K562 (cell line): ENCODE results near the gene DOCK1. TPM values are rescaled to one million over a fixed set of nuclear protein-coding genes. Genes with fewer than 3 reads are reported as not detected.

Source experiments
- ATAC-seq: fragments of 200-7000 bp; cut with Tn5 transposase; 3 replicates; pipeline ENCODE4 v1.9.1; 2020; ENCODE audit warnings: moderate library complexity
- BruUV-seq: library from RNA; stranded (reverse); fragments of 400-500 nt; replicated peaks from 2 replicates; lab custom pipeline; 2021; lab: Mats Ljungman, UMichigan
- CTCF ChIA-PET: fragments of 300-600 bp; formaldehyde crosslinking; extraction: SDS; loops from one replicate; lab custom pipeline; 2021; ENCODE audit warnings: low intra/inter-chr PET ratio; lab: Yijun Ruan, JAX
- POLR2A ChIA-PET: fragments of 300-600, 350-650 bp; sonication (Branson Sonifier 250); formaldehyde crosslinking; extraction: SDS; loops from one replicate; lab custom pipeline; 2021; ENCODE audit warnings: antibody characterized with exemption, inconsistent platforms; lab: Yijun Ruan, JAX
- DNase-seq, 4 experiments: peaks; one replicate each; pipeline versions ENCODE4 v3.0.0 to v3.0.0-alpha.2; 2011 to 2018; ENCODE audit warnings: low spot score in 3 of 4, mixed read lengths in 3 of 4; ENCODE audit errors: extremely low read depth in 1 of 4
- FAIRE-seq: peaks from 2 replicates; lab custom pipeline; 2011; peaks lifted over from hg19 to GRCh38; lab: Jason Lieb, UNC
- H2AFZ ChIP-seq: 2 replicates; pipeline ENCODE4 v1.6.0; 2011; ENCODE audit warnings: low read depth, low read length, control low read depth, inconsistent platforms
- H3K27ac ChIP-seq: fragments of 200-600 bp; 3 replicates; pipeline ENCODE4 v1.8.0; 2011; ENCODE audit warnings: low read depth, mild to moderate bottlenecking, control low read depth, inconsistent platforms, low read length, moderate library complexity, mixed read lengths; ENCODE audit errors: extremely low read depth
- H3K27me3 ChIP-seq, 2 experiments: fragments of 300-600 bp in 1 of 2; 2 replicates in 1 of 2; 3 replicates in 1 of 2; pipeline versions ENCODE4 v1.6.0 to v1.8.0; 2011; ENCODE audit warnings: inconsistent platforms in 2 of 2, low read length in 2 of 2, mild to moderate bottlenecking in 1 of 2, mixed read lengths in 1 of 2, moderate library complexity in 1 of 2; ENCODE audit not compliant: control insufficient read depth in 2 of 2, insufficient read depth in 2 of 2
- H3K36me3 ChIP-seq: fragments of 300-600 bp; 3 replicates; pipeline ENCODE4 v1.8.0; 2011; ENCODE audit warnings: mild to moderate bottlenecking, low read length, inconsistent platforms; ENCODE audit not compliant: control insufficient read depth, insufficient read depth
- H3K4me1 ChIP-seq, 2 experiments: fragments of 200-600 bp in 1 of 2; replicated peaks in 1 of 2; 2 replicates in 1 of 2; 3 replicates in 1 of 2; pipeline versions ENCODE4 v1.5.1 to v1.8.0; 2011; ENCODE audit warnings: inconsistent platforms in 2 of 2, low read length in 2 of 2, mild to moderate bottlenecking in 1 of 2, mixed read lengths in 1 of 2, moderate library complexity in 1 of 2; ENCODE audit not compliant: control insufficient read depth in 2 of 2, insufficient read depth in 2 of 2
- H3K4me2 ChIP-seq: 2 replicates; pipeline ENCODE4 v1.6.1; 2011; ENCODE audit warnings: low read length, control low read depth, inconsistent platforms, mixed read lengths; ENCODE audit not compliant: insufficient read depth
- H3K4me3 ChIP-seq: fragments of 200-600 bp; sonication (generic), shearing (Covaris generic); 2 replicates; pipeline ENCODE4 v1.5.1; 2016; ENCODE audit warnings: control low read depth, inconsistent platforms
- H3K79me2 ChIP-seq: fragments of 200-600 bp; 3 replicates; pipeline ENCODE4 v1.8.0; 2011; ENCODE audit warnings: low read length, inconsistent platforms; ENCODE audit not compliant: control insufficient read depth, insufficient read depth
- H3K9ac ChIP-seq, 2 experiments: 2 replicates each; pipeline versions ENCODE4 v1.6.0 to v1.6.1; 2011; ENCODE audit warnings: low read depth in 2 of 2, low read length in 2 of 2, control low read depth in 1 of 2, inconsistent platforms in 1 of 2, mild to moderate bottlenecking in 1 of 2, mixed read lengths in 1 of 2; ENCODE audit not compliant: insufficient read depth in 1 of 2
- H3K9me1 ChIP-seq: one replicate; pipeline ENCODE4 v1.6.0; 2011; ENCODE audit warnings: inconsistent platforms, mild to moderate bottlenecking, low read length, moderate library complexity; ENCODE audit not compliant: control insufficient read depth, insufficient read depth
- H3K9me3 ChIP-seq: replicated peaks from 2 replicates; pipeline ENCODE4 v1.5.1; 2011; ENCODE audit warnings: low read depth, low read length, inconsistent platforms; ENCODE audit not compliant: control insufficient read depth, insufficient read depth
- H4K20me1 ChIP-seq: replicated peaks from 2 replicates; pipeline ENCODE4 v1.6.1; 2011; ENCODE audit warnings: low read length, inconsistent platforms, mixed read lengths; ENCODE audit not compliant: control insufficient read depth, insufficient read depth
- ADNP ChIP-seq: fragments of 200-800 bp; sonication (Bioruptor generic); IDR thresholded peaks from 2 replicates; pipeline ENCODE4 v1.6.1; 2016; ENCODE audit warnings: missing genetic modification characterization, missing compliant biosample characterization
- CEBPG ChIP-seq, 3 experiments: fragments of 200-800 bp in 1 of 3; sonication (Bioruptor generic) in 1 of 3; sonication (generic) in 1 of 3; formaldehyde crosslinking in 1 of 3; IDR thresholded peaks in 2 of 3; conservative IDR thresholded peaks in 1 of 3; 2 replicates each; pipeline versions ENCODE4 v1.6.1 to v1.8.0; 2016 to 2022; ENCODE audit warnings: missing compliant biosample characterization in 2 of 3, missing genetic modification characterization in 2 of 3, mild to moderate bottlenecking in 1 of 3, missing genetic modification reagents in 1 of 3
- DPF2 ChIP-seq: fragments of 450-650 bp; IDR thresholded peaks from 2 replicates; pipeline ENCODE4 v1.6.1; 2016
- ESRRB ChIP-seq: fragments of 250-450 bp; sonication (Bioruptor Pico); IDR thresholded peaks from 2 replicates; pipeline ENCODE4 v1.5.0; 2020; ENCODE audit warnings: mild to moderate bottlenecking, moderate library complexity, borderline replicate concordance
- FOSL1 ChIP-seq: fragments of 200-800 bp; sonication (Bioruptor generic); conservative IDR thresholded peaks from 2 replicates; pipeline ENCODE4 v1.6.1; 2016; ENCODE audit warnings: missing genetic modification characterization, missing compliant biosample characterization
- ILK ChIP-seq: fragments of 450-650 bp; IDR thresholded peaks from 2 replicates; pipeline ENCODE4 v1.6.1; 2016; ENCODE audit warnings: missing genetic modification characterization, low read depth, mild to moderate bottlenecking, missing compliant biosample characterization, moderate library complexity, borderline replicate concordance
- MAFF ChIP-seq: IDR thresholded peaks from 2 replicates; pipeline ENCODE4 v1.6.1; 2012; ENCODE audit warnings: low read length, improper control_type of control experiment
- MEF2D ChIP-seq: conservative IDR thresholded peaks from 2 replicates; pipeline ENCODE4 v1.6.1; 2016; ENCODE audit warnings: low read depth, missing genetic modification characterization, missing compliant biosample characterization
- PHTF2 ChIP-seq: fragments of 250-450 bp; sonication (Bioruptor Pico); IDR thresholded peaks from 2 replicates; pipeline ENCODE4 v1.5.0; 2021; ENCODE audit warnings: mild to moderate bottlenecking
- SNIP1 ChIP-seq: fragments of 450-650 bp; IDR thresholded peaks from 2 replicates; pipeline ENCODE4 v1.7.1; 2017; ENCODE audit warnings: low read depth, mild to moderate bottlenecking
- SNRNP70 ChIP-seq: fragments of 200-400 bp; formaldehyde crosslinking; optimal IDR thresholded peaks from 2 replicates; pipeline ENCODE3; 2017; ENCODE audit warnings: low read depth, low read length
- TAF15 ChIP-seq: fragments of 200-400 bp; formaldehyde crosslinking; IDR thresholded peaks from 2 replicates; pipeline ENCODE4 v1.6.1; 2017; ENCODE audit warnings: mild to moderate bottlenecking, low read depth, low read length, moderate library complexity
- XRCC5 ChIP-seq: fragments of 200-400 bp; formaldehyde crosslinking; IDR thresholded peaks from 2 replicates; pipeline ENCODE4 v1.6.1; 2017; ENCODE audit warnings: low read depth, mild to moderate bottlenecking, low read length
- ZBTB17 ChIP-seq: fragments of 450-650 bp; formaldehyde crosslinking; IDR thresholded peaks from 2 replicates; pipeline ENCODE4 v1.4.0; 2020; ENCODE audit warnings: mild to moderate bottlenecking
- ZFP36 ChIP-seq: fragments of 150-350 bp; IDR thresholded peaks from 2 replicates; pipeline ENCODE4 v1.6.1; 2018; ENCODE audit warnings: low read length, low read depth; ENCODE audit not compliant: partially characterized antibody
- ZNF124 ChIP-seq: sonication (generic); formaldehyde crosslinking; IDR thresholded peaks from 2 replicates; pipeline ENCODE4 v1.8.1; 2022; ENCODE audit warnings: missing genetic modification reagents
- ZNF57 ChIP-seq: fragments of 450-650 bp; formaldehyde crosslinking; IDR thresholded peaks from 2 replicates; pipeline ENCODE4 v1.4.0; 2020; ENCODE audit warnings: mild to moderate bottlenecking, moderate library complexity
- ZNF655 ChIP-seq: fragments of 250-450 bp; sonication (Bioruptor Pico); IDR thresholded peaks from 2 replicates; pipeline ENCODE4 v1.5.0; 2021
- ZNF699 ChIP-seq: fragments of 250-450 bp; sonication (Bioruptor Pico); IDR thresholded peaks from 2 replicates; pipeline ENCODE4 v1.8.0; 2021; ENCODE audit warnings: mild to moderate bottlenecking, moderate library complexity; ENCODE audit not compliant: insufficient replicate concordance
- WGBS: fragments of 100-300 bp; shearing (Covaris generic); methylation state at CpG from one replicate; pipeline ENCODE4 v1.1.6; 2016; ENCODE audit warnings: low coverage, mixed read lengths; ENCODE audit not compliant: insufficient coverage; ENCODE audit errors: missing lambda C conversion rate; 5-methylcytosine and 5-hydroxymethylcytosine counted together
- in situ Hi-C: fragments of 300-500 bp; cut with MboI; formaldehyde crosslinking; loops from 4 replicates; pipeline ENCODE4 v1.15.0; 2018; ENCODE audit warnings: inconsistent platforms, mixed read lengths
- intact Hi-C: fragments of 100-400 bp; cut with micrococcal nuclease; formaldehyde crosslinking; loops from 2 replicates; pipeline ENCODE4 v1.14.2; 2022
- polyA plus RNA-seq, 8 experiments: library from polyadenylated mRNA; depleted of rRNA in 4 of 8; stranded (reverse) in 5 of 8; unstranded in 3 of 8; fragments of >200 nt; fragmentation: Nextera tagmentation in 2 of 8; fragmentation: Illumina TruSeq in 1 of 8; extraction: Ambion mirVana in 2 of 8; extraction: Trizol in 1 of 8; gene quantifications; 2 replicates each; pipeline versions ENCODE4 v1.2.1 to v1.2.3, GENCODE V29; 2011 to 2014; ENCODE audit warnings: inconsistent platforms in 1 of 8, missing spikeins in 1 of 8
- total RNA-seq, 7 experiments: library from RNA; depleted of rRNA in 6 of 7; stranded (reverse); fragments of >200 nt in 6 of 7; fragmentation: Illumina TruSeq in 2 of 7; extraction: Trizol in 2 of 7; gene quantifications; 2 replicates each; pipeline versions ENCODE4 v1.2.1 to v1.2.3, GENCODE V29; 2011 to 2021; ENCODE audit warnings: low replicate concordance in 1 of 7

The DOCK1 gene
- total and polyA plus RNA-seq, 9 of the 15 experiments (the other 6 are each of a cell fraction or from before 2014, with no cell fraction given): 0.31 TPM; not detected in 8

- FAIRE-seq (no peak), ATAC-seq (no peak), DNase-seq (no peak)
- no peak overlapping the region for H3K9ac ChIP-seq
- intact Hi-C loops: no loop called here
- H3K4me2 ChIP-seq: no peak overlapping the region
- no peaks in the 10 kb centered on the region for H3K36me3 ChIP-seq
- no peak for TF ChIP-seq ZBTB17 (CRISPR knock-in tag)
- TF ChIP-seq SNIP1: no peak
- no peak for TF ChIP-seq SNRNP70
- TF ChIP-seq ILK (tag): no peak
- TF ChIP-seq TAF15: no peak
- no peak for TF ChIP-seq ZNF124 (CRISPR knock-in tag)
- TF ChIP-seq MAFF: no peak
- TF ChIP-seq CEBPG (CRISPR knock-in tag; IDR thresholded peaks at IDR 0.05): no peak
- no peak for TF ChIP-seq CEBPG (tag; conservative IDR thresholded peaks at IDR 0.05 in 1 of 2, IDR thresholded peaks at IDR 0.05 in 1 of 2)
- TF ChIP-seq ZNF699 (CRISPR knock-in tag): no peak
- TF ChIP-seq ZNF57 (CRISPR knock-in tag): no peak
- TF ChIP-seq DPF2: no peak
- no peak for TF ChIP-seq ZFP36
- TF ChIP-seq MEF2D (tag): no peak
- no peak for TF ChIP-seq ESRRB (CRISPR knock-in tag)
- no peak for TF ChIP-seq FOSL1 (tag)
- TF ChIP-seq ADNP (tag): no peak
- no peak for TF ChIP-seq ZNF655
- TF ChIP-seq XRCC5: no peak
- no peak for TF ChIP-seq PHTF2 (CRISPR knock-in tag)
- no peak overlapping the region for H2AFZ ChIP-seq
- ChIA-PET CTCF (no interaction called here), POLR2A (no interaction called here)
- no peaks in the 10 kb centered on the region for H3K27me3 ChIP-seq
- no peaks in the 10 kb centered on the region for H3K9me3 ChIP-seq
- 0% methylated on average over 9 of the region's 9 CpGs for WGBS
- no peak overlapping the region for H3K27ac ChIP-seq
- no peak overlapping the region for H3K4me3 ChIP-seq
- in situ Hi-C loops: no loop called here
- no peaks in the 10 kb centered on the region for H3K79me2 ChIP-seq
- H4K20me1 ChIP-seq: no peaks in the 10 kb centered on the region
- no peaks in the 10 kb centered on the region for H3K9me1 ChIP-seq
- BruUV-seq: no TSS peak
- H3K4me1 ChIP-seq: no peaks in the 10 kb centered on the region
Observed at GRCh38 chr10:127013211-127013656, 108.0 kb downstream of the DOCK1 start.
